CD1c-positive myeloid dendritic cell (primary cell): ENCODE results near the gene MIDN.
"Not testable (repeated sequence)": the region's sequence is repeated elsewhere in the genome, so short reads cannot be mapped to it uniquely, and the experiment has no call there.

Experiments used
- DNase-seq: peaks from one replicate; pipeline ENCODE4 v3.0.0-alpha.2; 2016; ENCODE audit errors: extremely low spot score

Gene MIDN

GRCh38 chr19:1246265-1247087 is 1.9 kb upstream of the MIDN start:
- DNase-seq, result not testable (repeated sequence)

- DNase-seq, result no peak
Observed at GRCh38 chr19:1247748-1248138, 640 bp upstream of the MIDN start.

- DNase-seq, result peak; percentile 94
Observed at GRCh38 chr19:1248786-1249297, 459 bp downstream of the MIDN start.

- peak; percentile 98 for DNase-seq
Observed at GRCh38 chr19:1249298-1249989, 1.1 kb downstream of the MIDN start.

- no peak for DNase-seq
Observed at GRCh38 chr19:1249990-1250436, 1.6 kb downstream of the MIDN start.

- peak; percentile 53 for DNase-seq
Observed at GRCh38 chr19:1250437-1251260, 2.3 kb downstream of the MIDN start.

GRCh38 chr19:1251330-1252220 is 3.2 kb downstream of the MIDN start:
- DNase-seq, result peak; percentile 93

GRCh38 chr19:1252221-1252820 is 3.9 kb downstream of the MIDN start:
- DNase-seq, result peak; percentile 88

GRCh38 chr19:1252821-1253513 is 4.6 kb downstream of the MIDN start:
- peak; percentile 90 for DNase-seq

- DNase-seq, result no peak
Observed at GRCh38 chr19:1253514-1254080, 5.2 kb downstream of the MIDN start.

- peak; percentile 51 for DNase-seq
Observed at GRCh38 chr19:1254081-1254527, 5.7 kb downstream of the MIDN start.

- no peak for DNase-seq
Observed at GRCh38 chr19:1254530-1255185, 6.3 kb downstream of the MIDN start.

- DNase-seq, result no peak
Observed at GRCh38 chr19:1255186-1256161, 7.1 kb downstream of the MIDN start.

GRCh38 chr19:1256646-1257474 is 8.5 kb downstream of the MIDN start:
- no peak for DNase-seq

- peak; percentile 47 for DNase-seq
Observed at GRCh38 chr19:1257475-1258162, 9.2 kb downstream of the MIDN start.

GRCh38 chr19:1258163-1258492 is 9.7 kb downstream of the MIDN start:
- no peak for DNase-seq
